Measurements from ENCODE around the gene FUT7. TPM values are rescaled to one million over a fixed set of nuclear protein-coding genes. Genes with fewer than 3 reads are reported as not detected.

The FUT7 gene
- total and polyA plus RNA-seq, 2 of the 13 experiments (the other 11 are each of a cell fraction or from before 2014, with no cell fraction given): 0.05 TPM; not detected in 1

DNA sequence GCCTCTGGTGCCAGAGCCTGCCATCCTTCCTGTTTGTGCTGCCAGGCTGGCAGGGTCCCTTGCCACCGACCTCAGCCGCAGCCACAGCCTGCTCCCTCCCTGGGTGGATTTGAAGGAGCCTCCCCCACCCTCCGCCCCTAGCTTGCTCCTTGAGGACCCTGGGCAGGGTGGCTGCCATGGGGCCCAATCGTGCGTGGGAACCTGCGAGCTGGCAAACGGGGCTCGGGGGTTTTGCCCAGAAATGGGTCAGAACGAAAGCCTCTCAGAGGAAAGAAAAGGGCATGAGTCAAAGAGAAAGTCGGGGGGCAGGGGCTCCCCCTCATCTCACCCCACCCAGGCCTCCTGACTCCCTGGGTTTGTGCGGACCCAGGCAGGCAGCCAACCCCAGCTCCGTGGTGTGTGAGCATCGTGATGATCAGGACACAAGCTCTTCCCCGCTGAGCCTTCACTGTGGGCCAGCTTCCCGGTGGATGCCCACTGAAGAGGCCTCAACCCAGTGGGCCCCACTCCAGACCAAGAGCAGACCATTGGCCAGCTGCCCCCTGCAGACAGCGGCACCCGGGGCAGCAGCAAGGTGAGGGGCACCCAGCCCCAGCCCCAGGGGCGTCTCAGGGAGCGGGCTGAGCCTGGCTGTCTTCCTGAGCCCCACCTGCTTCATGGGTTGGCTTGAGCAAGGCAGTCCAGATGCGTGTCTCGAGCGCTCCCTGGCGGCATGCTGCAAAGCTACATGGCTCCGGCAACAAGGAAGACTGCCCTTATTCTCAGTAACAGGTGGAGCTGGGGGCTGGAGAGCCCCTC lies 3.0 kb upstream of the FUT7 start (continued):
- no peak for TF ChIP-seq MXD4 (CRISPR knock-in tag; IDR thresholded peaks at IDR 0.05)
- TF ChIP-seq ELF3 (CRISPR knock-in tag; IDR thresholded peaks at IDR 0.05): peak; percentile 64; the same call in 1 of the 2 replicates
- no peak for TF ChIP-seq NFATC3 (CRISPR knock-in tag; IDR thresholded peaks at IDR 0.05)
- TF ChIP-seq, protein P1, sequence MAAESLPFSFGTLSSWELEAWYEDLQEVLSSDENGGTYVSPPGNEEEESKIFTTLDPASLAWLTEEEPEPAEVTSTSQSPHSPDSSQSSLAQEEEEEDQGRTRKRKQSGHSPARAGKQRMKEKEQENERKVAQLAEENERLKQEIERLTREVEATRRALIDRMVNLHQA (CRISPR knock-in tag; IDR thresholded peaks at IDR 0.05): no peak
- no peak for TF ChIP-seq DNMT1 (CRISPR knock-in tag; IDR thresholded peaks at IDR 0.05)
- TF ChIP-seq MTF2 (CRISPR knock-in tag; IDR thresholded peaks at IDR 0.05; ENCODE audit: borderline replicate concordance): no peak
- TF ChIP-seq ZBTB42 (CRISPR knock-in tag; IDR thresholded peaks at IDR 0.05): no peak
- no peak for TF ChIP-seq NFIB (CRISPR knock-in tag; IDR thresholded peaks at IDR 0.05; ENCODE audit: borderline replicate concordance)
- no peak for TF ChIP-seq SOX6 (IDR thresholded peaks at IDR 0.05)
- TF ChIP-seq SOX6 (CRISPR knock-in tag; IDR thresholded peaks at IDR 0.05): 0 out of 2 replicates have a peak, but pooled peaks have one; percentile 22
- no peak for TF ChIP-seq MAFG (CRISPR knock-in tag; IDR thresholded peaks at IDR 0.05)
- TF ChIP-seq ZNF335 (CRISPR knock-in tag; IDR thresholded peaks at IDR 0.05): no peak
- TF ChIP-seq NFE2L1 (CRISPR knock-in tag; IDR thresholded peaks at IDR 0.05; ENCODE audit: borderline replicate concordance): no peak
- TF ChIP-seq, protein P2, sequence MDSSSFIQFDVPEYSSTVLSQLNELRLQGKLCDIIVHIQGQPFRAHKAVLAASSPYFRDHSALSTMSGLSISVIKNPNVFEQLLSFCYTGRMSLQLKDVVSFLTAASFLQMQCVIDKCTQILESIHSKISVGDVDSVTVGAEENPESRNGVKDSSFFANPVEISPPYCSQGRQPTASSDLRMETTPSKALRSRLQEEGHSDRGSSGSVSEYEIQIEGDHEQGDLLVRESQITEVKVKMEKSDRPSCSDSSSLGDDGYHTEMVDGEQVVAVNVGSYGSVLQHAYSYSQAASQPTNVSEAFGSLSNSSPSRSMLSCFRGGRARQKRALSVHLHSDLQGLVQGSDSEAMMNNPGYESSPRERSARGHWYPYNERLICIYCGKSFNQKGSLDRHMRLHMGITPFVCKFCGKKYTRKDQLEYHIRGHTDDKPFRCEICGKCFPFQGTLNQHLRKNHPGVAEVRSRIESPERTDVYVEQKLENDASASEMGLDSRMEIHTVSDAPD (CRISPR knock-in tag; IDR thresholded peaks at IDR 0.05): no peak
- no peak for TF ChIP-seq ZNF337 (CRISPR knock-in tag; IDR thresholded peaks at IDR 0.05; ENCODE audit: borderline replicate concordance, low read depth)
- no peak for TF ChIP-seq ZNF263 (CRISPR knock-in tag; IDR thresholded peaks at IDR 0.05)
- peak; percentile 67; the same call in 1 of the 2 replicates for TF ChIP-seq KDM2A (CRISPR knock-in tag; IDR thresholded peaks at IDR 0.05; ENCODE audit: borderline replicate concordance, low read depth)
- TF ChIP-seq ZBTB3 (CRISPR knock-in tag; IDR thresholded peaks at IDR 0.05; ENCODE audit: borderline replicate concordance, low read depth): no peak
- no peak for TF ChIP-seq PHF8 (CRISPR knock-in tag; IDR thresholded peaks at IDR 0.05)
- TF ChIP-seq, protein P3, sequence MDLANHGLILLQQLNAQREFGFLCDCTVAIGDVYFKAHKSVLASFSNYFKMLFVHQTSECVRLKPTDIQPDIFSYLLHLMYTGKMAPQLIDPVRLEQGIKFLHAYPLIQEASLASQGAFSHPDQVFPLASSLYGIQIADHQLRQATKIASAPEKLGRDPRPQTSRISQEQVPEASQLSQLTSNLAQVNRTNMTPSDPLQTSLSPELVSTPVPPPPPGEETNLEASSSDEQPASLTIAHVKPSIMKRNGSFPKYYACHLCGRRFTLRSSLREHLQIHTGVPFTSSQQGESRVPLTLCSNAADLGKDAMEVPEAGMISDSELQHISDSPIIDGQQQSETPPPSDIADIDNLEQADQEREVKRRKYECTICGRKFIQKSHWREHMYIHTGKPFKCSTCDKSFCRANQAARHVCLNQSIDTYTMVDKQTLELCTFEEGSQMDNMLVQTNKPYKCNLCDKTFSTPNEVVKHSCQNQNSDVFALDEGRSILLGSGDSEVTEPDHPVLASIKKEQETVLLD (CRISPR knock-in tag; IDR thresholded peaks at IDR 0.05; ENCODE audit: low read depth): no peak
- TF ChIP-seq MEIS2 (CRISPR knock-in tag; IDR thresholded peaks at IDR 0.05): no peak
- peak; percentile 18 for TF ChIP-seq AGO1 (IDR thresholded peaks at IDR 0.05; ENCODE audit: low read depth, low read length, poor library complexity, severe bottlenecking)
- peak; percentile 34; the same call in 1 of the 2 replicates for TF ChIP-seq ZNF225 (CRISPR knock-in tag; IDR thresholded peaks at IDR 0.05)
- 0 out of 2 replicates have a peak, but pooled peaks have one; percentile 48 for TF ChIP-seq GATAD2A (CRISPR knock-in tag; IDR thresholded peaks at IDR 0.05)
- no peak for TF ChIP-seq ZNF530 (CRISPR knock-in tag; IDR thresholded peaks at IDR 0.05; ENCODE audit: low read depth)
- no peak for TF ChIP-seq SOX13 (IDR thresholded peaks at IDR 0.05)
- 0 out of 4 replicates have a peak, but pooled peaks of 1 of the 2 experiments have one; percentile 7 for TF ChIP-seq SOX13 (CRISPR knock-in tag; conservative IDR thresholded peaks at IDR 0.05 in 1 of 2, IDR thresholded peaks at IDR 0.05 in 1 of 2)
- no peak for TF ChIP-seq TAF1 (CRISPR knock-in tag; IDR thresholded peaks at IDR 0.05)
- TF ChIP-seq ZNF17 (CRISPR knock-in tag; IDR thresholded peaks at IDR 0.05): no peak
- TF ChIP-seq MTA1 (CRISPR knock-in tag; IDR thresholded peaks at IDR 0.05; ENCODE audit: borderline replicate concordance): no peak
